Activated T-helper 2 cell treated with anti-CD3 and anti-CD28 coated beads, Interferon-gamma antibody, Interleukin-2, Interleukin-4, amounts not matched to agents 10 μg/mL and 5 μg/mL and 100 μg/mL, durations not matched to agents 14 hours and 24 hours and 36 hours (primary cell): ENCODE results near the gene ANO3. TPM values are rescaled to one million over a fixed set of nuclear protein-coding genes. Genes with fewer than 3 reads are reported as not detected.

Experiments
- DNase-seq: peaks from one replicate; pipeline ENCODE4 v3.0.0; 2021; ENCODE audit warnings: low spot score
- H3K27ac Mint-ChIP-seq: one replicate; pipeline ENCODE4 v1.8.0; 2021; ENCODE audit warnings: mixed read lengths
- H3K27me3 Mint-ChIP-seq: one replicate; pipeline ENCODE4 v1.8.0; 2021; ENCODE audit warnings: low read depth, mixed read lengths
- H3K36me3 Mint-ChIP-seq: one replicate; pipeline ENCODE4 v1.8.0; 2021; ENCODE audit warnings: low read depth, mixed read lengths
- H3K4me1 Mint-ChIP-seq: one replicate; pipeline ENCODE4 v1.8.0; 2021; ENCODE audit warnings: low read depth, mixed read lengths
- H3K4me3 Mint-ChIP-seq: one replicate; pipeline ENCODE4 v1.8.0; 2021; ENCODE audit warnings: low read depth, mild to moderate bottlenecking, moderate library complexity, mixed read lengths
- H3K9me3 Mint-ChIP-seq: one replicate; pipeline ENCODE4 v1.8.0; 2021; ENCODE audit warnings: mixed read lengths
- intact Hi-C: fragments of 100-400 bp; cut with micrococcal nuclease; formaldehyde crosslinking; loops from one replicate; pipeline ENCODE4 v1.15.1; 2023
- total RNA-seq: library from RNA; stranded (reverse); gene quantifications from 2 replicates; pipeline ENCODE4 v1.2.3, GENCODE V29; 2022

Gene ANO3
- total RNA-seq, 1 donor from 2014 or later, result not detected

- Mint-ChIP-seq H3K27ac (no peak overlapping the region), H3K36me3 (no peaks in the 10 kb centered on the region), H3K27me3 (no peaks in the 10 kb centered on the region), H3K4me1 (no peaks in the 10 kb centered on the region), H3K9me3 (no peaks in the 10 kb centered on the region), H3K4me3 (no peak overlapping the region)
- DNase-seq, result no peak
- intact Hi-C loops, result no loop called here
Observed at GRCh38 chr11:26700574-26701235, 368.8 kb downstream of the ANO3 start.

GRCh38 chr11:26702406-26702805 lies 370.5 kb downstream of the ANO3 start:
- no peak overlapping the region for H3K27ac Mint-ChIP-seq
- no peaks in the 10 kb centered on the region for H3K36me3 Mint-ChIP-seq
- intact Hi-C loops, result no loop called here
- no peaks in the 10 kb centered on the region for H3K9me3 Mint-ChIP-seq
- no peak for DNase-seq
- no peak overlapping the region for H3K4me3 Mint-ChIP-seq
- H3K4me1 Mint-ChIP-seq, result no peaks in the 10 kb centered on the region
- H3K27me3 Mint-ChIP-seq, result no peaks in the 10 kb centered on the region

GRCh38 chr11:26703411-26704191 lies 371.7 kb downstream of the ANO3 start:
- H3K27me3 Mint-ChIP-seq, result no peaks in the 10 kb centered on the region
- no peak for DNase-seq
- H3K27ac Mint-ChIP-seq, result no peak overlapping the region
- intact Hi-C loops, result no loop called here
- H3K9me3 Mint-ChIP-seq, result no peaks in the 10 kb centered on the region
- H3K4me3 Mint-ChIP-seq, result no peak overlapping the region
- no peaks in the 10 kb centered on the region for H3K4me1 Mint-ChIP-seq
- H3K36me3 Mint-ChIP-seq, result no peaks in the 10 kb centered on the region

- Mint-ChIP-seq H3K27ac (no peak overlapping the region), H3K4me3 (no peak overlapping the region), H3K36me3 (no peaks in the 10 kb centered on the region), H3K4me1 (no peaks in the 10 kb centered on the region), H3K27me3 (no peaks in the 10 kb centered on the region), H3K9me3 (no peaks in the 10 kb centered on the region)
- intact Hi-C loops, result no loop called here
- DNase-seq, result no peak
Observed at GRCh38 chr11:26704249-26704648, 372.3 kb downstream of the ANO3 start.

GRCh38 chr11:26706181-26706580 lies 374.3 kb downstream of the ANO3 start:
- intact Hi-C loops, result no loop called here
- no peaks in the 10 kb centered on the region for H3K27me3 Mint-ChIP-seq
- H3K4me1 Mint-ChIP-seq, result no peaks in the 10 kb centered on the region
- no peaks in the 10 kb centered on the region for H3K36me3 Mint-ChIP-seq
- H3K4me3 Mint-ChIP-seq, result no peak overlapping the region
- H3K27ac Mint-ChIP-seq, result no peak overlapping the region
- no peak for DNase-seq
- no peaks in the 10 kb centered on the region for H3K9me3 Mint-ChIP-seq

GRCh38 chr11:26708736-26709456 lies 377.0 kb downstream of the ANO3 start:
- Mint-ChIP-seq H3K4me1 (no peaks in the 10 kb centered on the region), H3K27me3 (no peaks in the 10 kb centered on the region), H3K4me3 (no peak overlapping the region), H3K27ac (no peak overlapping the region), H3K36me3 (no peaks in the 10 kb centered on the region), H3K9me3 (peaks cover 6% of the 10 kb centered on the region)
- intact Hi-C loops, result no loop called here
- DNase-seq, result no peak

GRCh38 chr11:26710489-26710888 lies 378.6 kb downstream of the ANO3 start:
- intact Hi-C loops, result no loop called here
- Mint-ChIP-seq H3K4me1 (no peaks in the 10 kb centered on the region), H3K9me3 (peaks cover 6% of the 10 kb centered on the region), H3K27ac (no peak overlapping the region), H3K36me3 (no peaks in the 10 kb centered on the region), H3K27me3 (no peaks in the 10 kb centered on the region), H3K4me3 (no peak overlapping the region)
- no peak for DNase-seq

- Mint-ChIP-seq H3K4me3 (no peak overlapping the region), H3K9me3 (peaks cover 10% of the 10 kb centered on the region)
Observed at GRCh38 chr11:26712497-26712896, 380.6 kb downstream of the ANO3 start.

More at GRCh38 chr11:26712497-26712896, 380.6 kb downstream of the ANO3 start:
- Mint-ChIP-seq H3K36me3 (no peaks in the 10 kb centered on the region), H3K27me3 (no peaks in the 10 kb centered on the region), H3K4me1 (no peaks in the 10 kb centered on the region), H3K27ac (no peak overlapping the region)
- DNase-seq, result no peak
- intact Hi-C loops, result no loop called here

Other genes starting within 250 kb of the ANO3 start
- gene MUC15, start 240.1 kb downstream of the ANO3 start, total RNA-seq, result not detected in 2 replicates